Activated B cell treated with CpG ODN at 0.5 μM for 24 hours (primary cell): ENCODE data around the gene YLPM1. TPM values are rescaled to one million over a fixed set of nuclear protein-coding genes. Genes with fewer than 3 reads are reported as not detected.
A peak's percentile ranks its signal among the peaks of the same experiment; 100 is the strongest.
"Not testable (repeated sequence)": the region's sequence is repeated elsewhere in the genome, so short reads cannot be mapped to it uniquely, and the experiment has no call there.

Source experiments
- ATAC-seq: fragments of 200-7000 bp; cut with Tn5 transposase; one replicate; pipeline ENCODE4 v1.10.0; 2021; ENCODE audit warnings: low read depth, mild to moderate bottlenecking, moderate library complexity
- CTCF ChIA-PET: fragments of 350-600 bp; sonication (Branson Sonifier 250); formaldehyde crosslinking; loops from one replicate; lab custom pipeline; 2021; ENCODE audit warnings: antibody characterized with exemption; lab: Charles Lee
- POLR2A ChIA-PET: fragments of 350-600 bp; sonication (Branson Sonifier 250); formaldehyde crosslinking; loops from one replicate; lab custom pipeline; 2021; ENCODE audit warnings: antibody characterized with exemption; lab: Charles Lee
- DNase-seq: peaks from one replicate; pipeline ENCODE4 v3.0.0; 2022
- H3K27ac Mint-ChIP-seq: one replicate; pipeline ENCODE4 v1.8.0; 2020; ENCODE audit warnings: mixed read lengths
- H3K27me3 Mint-ChIP-seq: one replicate; pipeline ENCODE4 v1.8.0; 2021; ENCODE audit warnings: mixed read lengths
- H3K36me3 Mint-ChIP-seq: one replicate; pipeline ENCODE4 v1.8.0; 2021; ENCODE audit warnings: low read depth, mixed read lengths
- H3K4me1 Mint-ChIP-seq: one replicate; pipeline ENCODE4 v1.8.0; 2021; ENCODE audit warnings: mixed read lengths
- H3K4me3 Mint-ChIP-seq: one replicate; pipeline ENCODE4 v1.8.0; 2020; ENCODE audit warnings: mild to moderate bottlenecking, mixed read lengths
- H3K9me3 Mint-ChIP-seq: one replicate; pipeline ENCODE4 v1.8.0; 2020; ENCODE audit warnings: mixed read lengths
- intact Hi-C: fragments of 100-400 bp; cut with micrococcal nuclease; formaldehyde crosslinking; loops from one replicate; pipeline ENCODE4 v1.15.1; 2024
- total RNA-seq: library from RNA; stranded (reverse); gene quantifications from 2 replicates; pipeline ENCODE4 v1.2.3, GENCODE V29; 2022
- TF ChIP-seq, protein P1 (sequence below): fragments of 200-600 bp; IDR thresholded peaks from one replicate; pipeline ENCODE4 v1.8.0; 2022; ENCODE audit warnings: antibody characterized with exemption, mild to moderate bottlenecking

The YLPM1 gene
- total RNA-seq, 1 donor from 2014 or later = 85.9 TPM

DNA sequence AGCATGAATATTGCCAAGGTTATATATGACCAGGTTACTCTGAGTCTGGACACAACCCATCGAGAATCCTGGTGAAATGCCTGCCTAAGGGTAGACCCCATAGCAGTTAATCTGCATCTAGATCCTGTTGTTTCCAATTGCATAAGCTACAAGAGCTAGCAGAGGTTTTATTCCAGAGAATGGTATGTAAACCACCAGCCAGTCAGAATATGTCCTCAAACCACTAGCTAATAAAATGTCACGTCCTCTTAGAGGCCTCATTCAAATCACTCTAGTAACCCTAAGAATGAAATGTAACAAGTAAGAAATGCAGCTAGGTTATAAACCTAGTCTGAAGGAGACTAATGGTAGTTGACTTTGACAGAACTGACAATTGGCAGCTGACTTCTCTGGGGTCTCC lies 9.0 kb upstream of the YLPM1 start:
- no peaks in the 10 kb centered on the region for H3K4me1 Mint-ChIP-seq
- TF ChIP-seq, protein P1, sequence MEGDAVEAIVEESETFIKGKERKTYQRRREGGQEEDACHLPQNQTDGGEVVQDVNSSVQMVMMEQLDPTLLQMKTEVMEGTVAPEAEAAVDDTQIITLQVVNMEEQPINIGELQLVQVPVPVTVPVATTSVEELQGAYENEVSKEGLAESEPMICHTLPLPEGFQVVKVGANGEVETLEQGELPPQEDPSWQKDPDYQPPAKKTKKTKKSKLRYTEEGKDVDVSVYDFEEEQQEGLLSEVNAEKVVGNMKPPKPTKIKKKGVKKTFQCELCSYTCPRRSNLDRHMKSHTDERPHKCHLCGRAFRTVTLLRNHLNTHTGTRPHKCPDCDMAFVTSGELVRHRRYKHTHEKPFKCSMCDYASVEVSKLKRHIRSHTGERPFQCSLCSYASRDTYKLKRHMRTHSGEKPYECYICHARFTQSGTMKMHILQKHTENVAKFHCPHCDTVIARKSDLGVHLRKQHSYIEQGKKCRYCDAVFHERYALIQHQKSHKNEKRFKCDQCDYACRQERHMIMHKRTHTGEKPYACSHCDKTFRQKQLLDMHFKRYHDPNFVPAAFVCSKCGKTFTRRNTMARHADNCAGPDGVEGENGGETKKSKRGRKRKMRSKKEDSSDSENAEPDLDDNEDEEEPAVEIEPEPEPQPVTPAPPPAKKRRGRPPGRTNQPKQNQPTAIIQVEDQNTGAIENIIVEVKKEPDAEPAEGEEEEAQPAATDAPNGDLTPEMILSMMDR = no peak
- intact Hi-C loops = no loop called here
- peaks cover 2% of the 10 kb centered on the region for H3K36me3 Mint-ChIP-seq
- no peak for ATAC-seq
- no peak overlapping the region for H3K27ac Mint-ChIP-seq
- peaks cover 2% of the 10 kb centered on the region for H3K27me3 Mint-ChIP-seq
- H3K9me3 Mint-ChIP-seq = peaks cover 11% of the 10 kb centered on the region
- no peak for DNase-seq
- POLR2A ChIA-PET = interaction anchor here (1.6 kb wide), 1 partner anchor 9 kb away, joined by 4 read pairs; the partner anchor contains the start of gene YLPM1
- H3K4me3 Mint-ChIP-seq = no peak overlapping the region
- CTCF ChIA-PET = no interaction called here

DNA sequence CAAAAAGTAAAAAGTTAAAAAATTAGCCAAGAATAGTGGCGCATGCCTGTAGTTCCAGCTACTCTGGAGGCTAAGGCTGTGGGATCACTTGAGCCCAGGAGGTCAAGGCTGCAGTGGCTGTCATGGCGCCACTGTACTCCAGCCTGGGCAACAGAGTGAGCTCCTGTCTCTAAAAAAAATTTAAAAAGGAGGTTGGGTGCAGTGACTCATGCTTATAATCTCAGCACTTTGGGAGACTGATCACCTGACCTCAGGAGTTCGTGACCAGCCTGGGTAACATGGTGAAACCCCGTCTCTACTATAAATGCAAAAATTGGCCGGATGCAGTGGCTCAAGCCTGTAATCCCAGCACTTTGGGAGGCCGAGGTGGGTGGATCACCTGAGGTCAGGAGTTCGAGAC lies 8.2 kb upstream of the YLPM1 start:
- no peak overlapping the region for H3K4me3 Mint-ChIP-seq
- CTCF ChIA-PET = no interaction called here
- ATAC-seq (no peak), DNase-seq (no peak)
- H3K36me3 Mint-ChIP-seq = peaks cover 2% of the 10 kb centered on the region
- H3K9me3 Mint-ChIP-seq = peaks cover 11% of the 10 kb centered on the region
- no peak overlapping the region for H3K27ac Mint-ChIP-seq
- intact Hi-C loops = no loop called here
- TF ChIP-seq, protein P1 = no peak
- POLR2A ChIA-PET = interaction anchor here (1.6 kb wide), 1 partner anchor 8 kb away, joined by 4 read pairs; the partner anchor contains the start of gene YLPM1
- H3K27me3 Mint-ChIP-seq = peaks cover 2% of the 10 kb centered on the region
- H3K4me1 Mint-ChIP-seq = no peaks in the 10 kb centered on the region

DNA sequence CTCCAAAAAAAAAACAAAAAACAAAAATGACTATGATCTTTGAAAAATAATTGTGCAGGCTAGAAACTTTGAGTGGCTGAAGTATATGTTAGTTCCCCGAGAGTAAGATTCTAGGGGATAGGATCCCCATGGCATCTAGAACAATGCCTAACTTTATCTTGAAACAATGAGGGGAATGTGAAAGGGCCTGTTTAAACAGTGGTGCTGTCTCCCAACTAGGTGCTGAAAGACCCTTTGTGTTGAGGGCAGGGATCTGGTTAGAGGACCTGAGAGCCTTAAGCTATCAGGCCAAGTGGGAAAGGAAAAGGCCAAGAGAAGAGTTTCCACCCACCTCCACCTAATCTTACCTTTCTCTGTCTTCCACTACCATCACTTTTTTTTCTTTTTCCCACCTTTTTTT lies 6.8 kb upstream of the YLPM1 start:
- peaks cover 2% of the 10 kb centered on the region for H3K36me3 Mint-ChIP-seq
- POLR2A ChIA-PET = no interaction called here
- H3K4me1 Mint-ChIP-seq = no peaks in the 10 kb centered on the region
- intact Hi-C loops = no loop called here
- peaks cover 11% of the 10 kb centered on the region for H3K9me3 Mint-ChIP-seq
- no peak for DNase-seq
- no peak overlapping the region for H3K27ac Mint-ChIP-seq
- CTCF ChIA-PET = no interaction called here
- no peak overlapping the region for H3K4me3 Mint-ChIP-seq
- peaks cover 2% of the 10 kb centered on the region for H3K27me3 Mint-ChIP-seq
- ATAC-seq = no peak
- TF ChIP-seq, protein P1 = no peak

DNA sequence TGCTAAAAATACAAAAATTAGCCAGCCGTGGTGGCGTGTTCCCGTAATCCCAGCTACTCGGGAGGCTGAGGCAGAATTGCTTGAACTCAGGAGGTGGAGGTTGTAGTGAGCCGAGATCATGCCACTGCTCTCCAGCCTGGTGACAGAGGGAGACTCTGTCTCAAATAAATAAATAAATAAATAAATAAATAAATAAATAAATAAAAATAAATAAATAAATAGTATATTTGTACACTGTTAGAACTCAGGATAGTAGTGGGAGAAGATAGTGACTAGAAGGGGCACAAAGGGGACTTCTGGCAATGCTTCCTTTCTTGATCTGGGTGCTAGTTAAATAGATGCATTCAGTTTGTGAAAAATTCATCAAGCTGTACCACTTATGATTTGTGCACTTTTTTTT lies 4.6 kb upstream of the YLPM1 start:
- POLR2A ChIA-PET, H3K27me3 Mint-ChIP-seq, H3K27ac Mint-ChIP-seq, H3K36me3 Mint-ChIP-seq, DNase-seq, H3K9me3 Mint-ChIP-seq, intact Hi-C loops, CTCF ChIA-PET, ATAC-seq, H3K4me3 Mint-ChIP-seq: not testable (repeated sequence)
- H3K4me1 Mint-ChIP-seq = peaks cover 11% of the 10 kb centered on the region

DNA sequence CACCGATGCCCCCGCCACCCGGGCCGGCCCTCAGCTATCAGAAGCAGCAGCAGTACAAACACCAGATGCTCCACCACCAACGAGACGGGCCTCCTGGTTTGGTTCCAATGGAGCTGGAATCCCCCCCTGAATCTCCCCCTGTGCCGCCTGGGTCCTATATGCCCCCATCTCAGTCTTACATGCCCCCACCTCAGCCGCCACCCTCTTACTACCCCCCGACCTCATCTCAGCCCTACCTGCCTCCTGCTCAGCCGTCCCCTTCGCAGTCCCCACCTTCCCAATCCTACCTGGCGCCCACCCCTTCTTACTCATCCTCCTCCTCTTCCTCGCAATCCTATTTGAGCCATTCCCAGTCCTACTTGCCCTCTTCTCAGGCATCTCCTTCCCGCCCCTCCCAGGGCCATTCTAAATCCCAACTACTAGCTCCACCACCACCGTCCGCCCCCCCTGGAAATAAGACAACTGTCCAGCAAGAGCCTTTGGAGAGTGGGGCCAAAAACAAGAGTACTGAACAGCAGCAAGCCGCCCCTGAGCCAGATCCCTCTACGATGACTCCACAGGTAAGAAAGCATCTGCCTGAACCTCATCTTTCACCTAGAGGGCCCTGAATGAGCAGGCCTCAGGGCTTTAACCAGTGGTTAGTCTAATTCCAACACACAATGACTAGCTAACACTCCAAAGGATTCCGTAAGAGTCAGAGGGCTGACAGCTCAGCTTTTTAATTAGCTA lies 851 bp downstream of the YLPM1 start:
- DNase-seq (peak; percentile 16), ATAC-seq (no peak)
- intact Hi-C loops = loop anchor here (1.0 to 5.0 kb wide), 12 partner anchors 13 to 1707 kb away; partner anchors contain the start of genes ACYP1, AREL1, DLST and EIF2B2

More for the DNA sequence above, 851 bp downstream of the YLPM1 start:
- POLR2A ChIA-PET = interaction anchor here (0.5 to 2.6 kb wide), 18 partner anchors 10 to 366 kb away, joined by 3 to 9 read pairs (median 3); partner anchors contain the start of genes ACYP1, AREL1, EIF2B2 and FCF1
- TF ChIP-seq, protein P1 = no peak
- CTCF ChIA-PET = interaction anchor here (0.8 to 2.1 kb wide), 3 partner anchors 22 to 155 kb away, joined by 4 to 8 read pairs (median 5); no protein-coding TSS in a partner anchor
- no peaks in the 10 kb centered on the region for H3K9me3 Mint-ChIP-seq
- H3K27me3 Mint-ChIP-seq = no peaks in the 10 kb centered on the region
- H3K4me3 Mint-ChIP-seq = peak overlapping the region; percentile 90
- peaks cover 26% of the 10 kb centered on the region for H3K36me3 Mint-ChIP-seq
- H3K27ac Mint-ChIP-seq = peak overlapping the region; percentile 90
- H3K4me1 Mint-ChIP-seq = peaks cover 61% of the 10 kb centered on the region
